ENCODE measurements around the gene CC2D2B.
"Not testable (repeated sequence)": the region's sequence is repeated elsewhere in the genome, so short reads cannot be mapped to it uniquely, and the experiment has no call there.

CC2D2B gene

DNA sequence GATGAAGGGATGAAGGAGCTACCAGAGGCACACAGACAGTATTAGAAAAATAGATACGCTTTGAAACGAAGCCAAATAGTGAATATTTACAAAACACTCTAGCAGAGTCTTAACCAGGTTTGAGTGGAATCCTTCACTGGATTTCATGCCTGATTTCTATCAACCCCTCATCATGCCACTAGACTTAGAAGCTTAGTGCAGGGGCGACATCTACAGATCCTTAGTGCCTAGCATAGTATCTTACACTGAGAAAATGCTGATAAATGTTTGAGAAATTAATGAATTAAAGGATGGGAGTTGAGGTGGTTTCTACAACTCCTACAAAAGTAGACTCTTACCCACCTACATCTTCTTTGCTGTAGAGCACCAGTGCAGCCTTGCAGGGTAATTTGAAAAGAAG, 80.9 kb downstream of the CC2D2B start:
- H3K79me2 ChIP-seq (ENCODE audit: low read length) = no peaks in the 10 kb centered on the region
- no peak for TF ChIP-seq EZH2phosphoT487 (IDR thresholded peaks at IDR 0.05; ENCODE audit: low read depth)
- TF ChIP-seq, protein P1, sequence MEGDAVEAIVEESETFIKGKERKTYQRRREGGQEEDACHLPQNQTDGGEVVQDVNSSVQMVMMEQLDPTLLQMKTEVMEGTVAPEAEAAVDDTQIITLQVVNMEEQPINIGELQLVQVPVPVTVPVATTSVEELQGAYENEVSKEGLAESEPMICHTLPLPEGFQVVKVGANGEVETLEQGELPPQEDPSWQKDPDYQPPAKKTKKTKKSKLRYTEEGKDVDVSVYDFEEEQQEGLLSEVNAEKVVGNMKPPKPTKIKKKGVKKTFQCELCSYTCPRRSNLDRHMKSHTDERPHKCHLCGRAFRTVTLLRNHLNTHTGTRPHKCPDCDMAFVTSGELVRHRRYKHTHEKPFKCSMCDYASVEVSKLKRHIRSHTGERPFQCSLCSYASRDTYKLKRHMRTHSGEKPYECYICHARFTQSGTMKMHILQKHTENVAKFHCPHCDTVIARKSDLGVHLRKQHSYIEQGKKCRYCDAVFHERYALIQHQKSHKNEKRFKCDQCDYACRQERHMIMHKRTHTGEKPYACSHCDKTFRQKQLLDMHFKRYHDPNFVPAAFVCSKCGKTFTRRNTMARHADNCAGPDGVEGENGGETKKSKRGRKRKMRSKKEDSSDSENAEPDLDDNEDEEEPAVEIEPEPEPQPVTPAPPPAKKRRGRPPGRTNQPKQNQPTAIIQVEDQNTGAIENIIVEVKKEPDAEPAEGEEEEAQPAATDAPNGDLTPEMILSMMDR (IDR thresholded peaks at IDR 0.05; ENCODE audit: low read depth, low read length) = peak; percentile 51
- no peaks in the 10 kb centered on the region for H4K20me1 ChIP-seq (ENCODE audit: insufficient read depth, low read length)
- H3K4me1 ChIP-seq (ENCODE audit: low read length) = peaks cover 17% of the 10 kb centered on the region
- H3K27ac ChIP-seq (ENCODE audit: low read length) = no peak overlapping the region
- peak overlapping the region; percentile 66 for H3K4me2 ChIP-seq (ENCODE audit: low read length)
- no peak overlapping the region for H3K9ac ChIP-seq (ENCODE audit: low read length)
- peaks cover 18% of the 10 kb centered on the region for H3K27me3 ChIP-seq (ENCODE audit: low read depth, low read length)
- H3K4me3 ChIP-seq (ENCODE audit: low read length) = 0 out of 2 replicates have a peak overlapping the region, but pooled peaks have one; percentile 33
- H3K36me3 ChIP-seq (replicated peaks; ENCODE audit: low read depth, low read length) = no peaks in the 10 kb centered on the region
- no peak overlapping the region for H2AFZ ChIP-seq (ENCODE audit: low read depth, low read length)
- H3K9me3 ChIP-seq (ENCODE audit: insufficient read depth, low read length) = no peaks in the 10 kb centered on the region

DNA sequence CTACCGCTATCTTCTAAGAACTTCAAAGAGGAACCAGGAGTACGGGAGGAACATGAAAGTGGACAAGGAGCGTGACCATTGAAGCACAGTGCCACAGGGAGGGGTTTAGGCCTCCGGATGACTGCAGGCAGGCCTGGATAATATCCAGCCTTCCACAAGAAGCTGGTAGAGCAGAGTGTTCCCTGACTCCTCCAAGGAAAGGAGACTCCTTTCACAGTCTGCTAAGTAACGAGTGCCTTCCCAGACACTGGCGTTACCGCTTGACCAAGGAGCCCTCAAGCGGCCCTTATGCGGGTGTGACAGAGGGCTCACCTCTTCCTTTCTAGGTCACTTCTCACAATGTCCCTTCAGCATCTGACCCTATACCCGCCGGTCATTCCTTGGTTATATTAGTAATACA, 86.6 kb downstream of the CC2D2B start:
- not testable (repeated sequence) for H3K27ac ChIP-seq (ENCODE audit: low read length); H3K9me3 ChIP-seq (ENCODE audit: insufficient read depth, low read length); H2AFZ ChIP-seq (ENCODE audit: low read depth, low read length); H3K36me3 ChIP-seq (replicated peaks; ENCODE audit: low read depth, low read length); H3K79me2 ChIP-seq (ENCODE audit: low read length); H4K20me1 ChIP-seq (ENCODE audit: insufficient read depth, low read length); H3K9ac ChIP-seq (ENCODE audit: low read length); H3K4me1 ChIP-seq (ENCODE audit: low read length)
- peak overlapping the region; percentile 63 for H3K4me3 ChIP-seq (ENCODE audit: low read length)
- H3K4me2 ChIP-seq (ENCODE audit: low read length) = peak overlapping the region; percentile 83
- H3K27me3 ChIP-seq (ENCODE audit: low read depth, low read length) = peaks cover 12% of the 10 kb centered on the region; the same call in 1 of the 2 replicates

DNA sequence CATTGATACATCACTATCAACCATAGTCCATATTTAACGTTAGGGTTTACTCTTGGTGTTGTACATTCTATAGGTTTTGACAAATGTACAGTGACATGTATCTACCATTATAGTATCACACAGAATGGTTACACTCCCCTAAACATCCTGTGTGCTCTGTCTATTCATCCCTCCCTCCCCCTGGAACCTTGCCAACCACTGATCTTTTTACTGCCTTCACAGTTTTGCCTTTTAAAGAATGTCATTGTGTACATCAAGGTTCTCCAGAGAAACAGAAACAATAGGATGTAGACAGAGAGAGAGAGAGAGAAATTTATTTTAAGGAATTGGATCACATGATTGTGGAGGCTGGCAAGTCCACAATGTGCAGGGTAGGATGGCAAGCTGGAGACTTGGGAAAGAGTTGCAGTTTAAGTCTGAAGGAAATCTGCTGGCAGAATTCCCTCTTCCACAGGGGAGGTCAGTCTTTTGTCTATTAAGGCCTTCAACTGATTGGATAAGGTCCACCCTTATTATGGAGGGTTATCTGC, 90.5 kb downstream of the CC2D2B start:
- peaks cover 9% of the 10 kb centered on the region for H3K4me1 ChIP-seq (ENCODE audit: low read length)
- no peak overlapping the region for H3K27ac ChIP-seq (ENCODE audit: low read length)
- no peaks in the 10 kb centered on the region for H3K27me3 ChIP-seq (ENCODE audit: low read depth, low read length)
- H3K4me3 ChIP-seq (ENCODE audit: low read length) = no peak overlapping the region
- H3K36me3 ChIP-seq (replicated peaks; ENCODE audit: low read depth, low read length) = no peaks in the 10 kb centered on the region
- no peaks in the 10 kb centered on the region for H4K20me1 ChIP-seq (ENCODE audit: insufficient read depth, low read length)
- no peaks in the 10 kb centered on the region for H3K9me3 ChIP-seq (ENCODE audit: insufficient read depth, low read length)
- H3K9ac ChIP-seq (ENCODE audit: low read length) = no peak overlapping the region
- no peak overlapping the region for H2AFZ ChIP-seq (ENCODE audit: low read depth, low read length)
- no peak overlapping the region for H3K4me2 ChIP-seq (ENCODE audit: low read length)
- TF ChIP-seq EZH2phosphoT487 (IDR thresholded peaks at IDR 0.05; ENCODE audit: low read depth) = no peak
- TF ChIP-seq, protein P1 (IDR thresholded peaks at IDR 0.05; ENCODE audit: low read depth, low read length) = no peak
- H3K79me2 ChIP-seq (ENCODE audit: low read length) = no peaks in the 10 kb centered on the region

DNA sequence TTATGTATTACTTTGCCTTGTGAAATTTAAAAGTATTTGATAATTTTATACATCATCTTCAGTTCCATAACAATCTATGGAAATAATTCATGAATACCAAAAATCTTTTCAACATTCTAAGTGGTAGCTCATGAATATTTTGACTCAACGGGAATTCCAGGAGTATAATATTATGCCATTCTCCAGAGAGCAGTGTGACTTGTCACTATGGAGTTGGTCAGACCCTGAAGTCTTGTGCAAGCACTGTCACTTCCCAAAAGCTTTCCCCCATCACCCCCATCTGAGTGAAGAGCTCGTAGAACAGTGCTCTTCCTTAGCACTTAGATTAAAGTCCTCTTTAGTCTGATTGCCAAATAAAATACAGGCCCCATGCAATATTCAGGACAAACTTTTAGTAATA, 106.2 kb downstream of the CC2D2B start:
- Histone ChIP-seq H3K79me2 (ENCODE audit: low read length) (no peaks in the 10 kb centered on the region), H3K27me3 (ENCODE audit: low read depth, low read length) (no peaks in the 10 kb centered on the region; the same call in 1 of the 2 replicates), H2AFZ (ENCODE audit: low read depth, low read length) (no peak overlapping the region), H3K9ac (ENCODE audit: low read length) (no peak overlapping the region), H3K4me1 (ENCODE audit: low read length) (no peaks in the 10 kb centered on the region), H3K4me3 (ENCODE audit: low read length) (no peak overlapping the region), H3K36me3 (replicated peaks; ENCODE audit: low read depth, low read length) (no peaks in the 10 kb centered on the region), H3K27ac (ENCODE audit: low read length) (no peak overlapping the region), H4K20me1 (ENCODE audit: insufficient read depth, low read length) (no peaks in the 10 kb centered on the region), H3K4me2 (ENCODE audit: low read length) (no peak overlapping the region), H3K9me3 (ENCODE audit: insufficient read depth, low read length) (no peaks in the 10 kb centered on the region)
- TF ChIP-seq, protein P1 (IDR thresholded peaks at IDR 0.05; ENCODE audit: low read depth, low read length) = no peak
- TF ChIP-seq EZH2phosphoT487 (IDR thresholded peaks at IDR 0.05; ENCODE audit: low read depth) = no peak

All from OCI-LY3 (cell line).